ENCODE measurements around the gene CYP27A1. TPM values are rescaled to one million over a fixed set of nuclear protein-coding genes. Genes with fewer than 3 reads are reported as not detected.

The CYP27A1 gene
- total and polyA plus RNA-seq, 4 donors: 19.3 to 50.6 (median 36.1) TPM

DNA sequence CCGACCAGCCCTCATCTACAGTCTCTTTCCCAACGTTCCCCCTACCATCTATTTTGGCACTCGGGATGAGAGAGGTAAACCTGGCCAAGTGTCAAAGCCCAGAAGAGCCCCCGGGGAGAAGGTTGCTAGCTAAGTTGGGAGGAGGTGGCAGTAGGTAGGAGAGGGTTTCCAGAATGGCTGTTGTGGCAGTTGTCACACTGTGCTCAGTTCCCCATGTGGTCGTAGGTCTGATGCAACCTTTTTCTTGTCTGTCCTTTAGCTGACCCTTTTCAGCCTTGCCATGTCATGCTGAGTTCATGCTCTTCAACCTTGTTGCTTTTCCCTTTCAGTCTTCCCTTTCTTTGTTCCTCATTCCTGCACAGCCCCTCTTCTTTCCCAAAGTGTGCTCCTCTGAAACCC is 36.8 kb upstream of the CYP27A1 start:
- Histone ChIP-seq H3K4me1 (ENCODE audit: control insufficient read depth in 1 of 2, insufficient read depth in 2 of 2, low read length in 2 of 2) (no peaks in the 10 kb centered on the region), H3K4me3 (ENCODE audit: low read length in 2 of 2) (no peak overlapping the region), H3K9me3 (ENCODE audit: control insufficient read depth, low read length) (no peaks in the 10 kb centered on the region), H3K27ac (ENCODE audit: low read depth in 1 of 2, low read length in 2 of 2) (no peak overlapping the region), H3K36me3 (ENCODE audit: control insufficient read depth in 1 of 2, insufficient read depth in 2 of 2, low read length in 1 of 2) (peaks cover 3 to 8% of the 10 kb centered on the region in 2 donors), H3K27me3 (ENCODE audit: control insufficient read depth in 1 of 2, insufficient read depth in 2 of 2, low read length in 1 of 2) (no peaks in the 10 kb centered on the region)
- intact Hi-C loops (cut with DNase I): no loop called here
- DNase-seq: peak in 1 of 2 donors; percentile 55
- no peak for ATAC-seq (ENCODE audit: low FRiP score)
- 63 to 71% methylated on average over 5 of the region's 5 CpGs for WGBS, 2 donors

DNA sequence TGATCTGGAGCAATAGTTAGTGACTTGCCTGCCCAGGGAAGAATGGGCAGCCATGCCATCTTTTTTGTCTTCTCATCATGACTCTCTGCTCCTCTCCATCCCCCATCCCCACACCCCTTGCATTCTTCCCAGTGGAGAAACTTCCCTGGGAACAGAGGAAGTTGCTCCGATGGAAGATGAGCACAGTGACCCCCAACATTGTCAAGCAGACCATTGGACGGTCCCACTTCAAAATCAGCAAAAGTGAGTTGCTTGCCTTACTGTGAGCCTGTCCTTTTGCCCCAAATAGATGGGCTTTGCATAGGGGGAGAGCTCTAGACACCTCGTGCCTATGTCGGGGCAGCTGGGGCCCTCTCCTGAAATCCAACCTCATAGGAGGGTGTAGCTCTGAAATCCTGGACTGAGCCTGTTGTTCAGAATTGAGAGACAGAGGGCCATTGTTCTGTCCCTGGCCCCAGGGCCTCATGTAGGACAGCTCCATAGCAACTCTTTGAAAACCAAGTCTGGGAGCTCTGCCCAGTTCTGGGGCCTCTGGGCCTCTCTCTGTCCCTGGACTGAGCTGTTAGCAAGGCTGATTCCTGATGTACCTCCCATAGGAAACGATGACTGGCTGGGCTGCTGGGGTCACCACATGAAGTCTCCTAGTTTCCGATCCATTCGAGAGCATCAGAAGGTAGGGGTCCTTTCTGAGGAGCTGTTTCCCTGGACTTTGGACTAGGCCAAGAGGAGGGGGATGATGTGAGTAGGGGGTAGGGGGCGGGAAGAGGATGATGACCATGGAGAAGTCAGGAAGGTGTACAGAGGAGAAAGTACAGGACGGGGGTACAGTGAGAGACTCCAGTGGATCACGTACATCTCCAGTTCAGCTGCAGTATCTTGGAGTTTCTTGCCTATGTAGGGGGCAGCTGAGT is 36.1 kb upstream of the CYP27A1 start:
- no peaks in the 10 kb centered on the region for H3K9me3 ChIP-seq (ENCODE audit: control insufficient read depth, low read length)
- DNase-seq (no peak), ATAC-seq (ENCODE audit: low FRiP score) (peak; percentile 57)
- H3K27ac ChIP-seq (ENCODE audit: low read depth in 1 of 2, low read length in 2 of 2): no peak overlapping the region
- H3K27me3 ChIP-seq (ENCODE audit: control insufficient read depth in 1 of 2, insufficient read depth in 2 of 2, low read length in 1 of 2): no peaks in the 10 kb centered on the region
- intact Hi-C loops (cut with DNase I): no loop called here
- peaks cover 3 to 11% of the 10 kb centered on the region in 2 donors for H3K36me3 ChIP-seq (ENCODE audit: control insufficient read depth in 1 of 2, insufficient read depth in 2 of 2, low read length in 1 of 2)
- WGBS, 2 donors: 66 to 78% methylated on average over 10 of the region's 10 CpGs
- H3K4me3 ChIP-seq (ENCODE audit: low read length in 2 of 2): no peak overlapping the region
- H3K4me1 ChIP-seq (ENCODE audit: control insufficient read depth in 1 of 2, insufficient read depth in 2 of 2, low read length in 2 of 2): no peaks in the 10 kb centered on the region

DNA sequence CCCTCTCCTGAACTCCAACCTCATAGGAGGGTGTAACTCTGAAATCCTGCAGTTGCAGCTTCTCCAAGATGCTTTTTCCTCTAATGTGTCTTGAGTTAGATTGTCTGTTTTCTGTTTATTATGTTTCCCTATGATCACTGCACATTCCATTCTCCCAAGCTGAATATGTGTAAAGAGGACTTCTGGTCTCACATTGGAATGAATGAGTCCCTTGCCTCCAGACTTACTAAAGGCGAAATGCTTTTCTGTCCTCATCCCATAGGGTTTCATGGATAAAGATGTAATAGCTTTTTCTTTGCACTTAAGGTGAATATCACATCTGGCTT is 35.5 kb upstream of the CYP27A1 start:
- Histone ChIP-seq H3K27me3 (ENCODE audit: control insufficient read depth in 1 of 2, insufficient read depth in 2 of 2, low read length in 1 of 2) (no peaks in the 10 kb centered on the region), H3K9me3 (ENCODE audit: control insufficient read depth, low read length) (no peaks in the 10 kb centered on the region), H3K4me3 (ENCODE audit: low read length in 2 of 2) (no peak overlapping the region), H3K27ac (ENCODE audit: low read depth in 1 of 2, low read length in 2 of 2) (no peak overlapping the region), H3K4me1 (ENCODE audit: control insufficient read depth in 1 of 2, insufficient read depth in 2 of 2, low read length in 2 of 2) (no peaks in the 10 kb centered on the region), H3K36me3 (ENCODE audit: control insufficient read depth in 1 of 2, insufficient read depth in 2 of 2, low read length in 1 of 2) (peaks cover 3 to 11% of the 10 kb centered on the region in 2 donors)
- intact Hi-C loops (cut with DNase I): no loop called here
- DNase-seq (no peak), ATAC-seq (ENCODE audit: low FRiP score) (no peak)
- WGBS, 2 donors: 96 to 100% methylated on average over 1 of the region's 1 CpG

DNA sequence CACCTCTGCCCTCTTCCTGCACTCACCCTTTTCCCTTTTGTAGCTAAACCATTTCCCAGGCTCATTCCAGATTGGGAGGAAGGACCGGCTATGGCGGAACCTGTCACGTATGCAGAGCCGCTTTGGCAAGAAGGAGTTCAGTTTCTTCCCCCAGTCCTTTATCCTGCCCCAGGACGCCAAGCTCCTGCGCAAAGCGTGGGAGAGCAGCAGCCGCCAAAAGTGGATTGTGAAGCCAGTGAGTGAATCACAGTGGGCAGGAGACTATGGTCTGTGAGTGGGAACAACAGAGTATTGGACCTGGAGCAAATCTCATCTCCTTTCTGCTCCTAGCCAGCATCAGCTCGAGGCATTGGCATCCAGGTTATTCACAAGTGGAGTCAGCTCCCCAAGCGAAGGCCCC is 35.0 kb upstream of the CYP27A1 start:
- intact Hi-C loops (cut with DNase I): no loop called here
- no peaks in the 10 kb centered on the region for H3K4me1 ChIP-seq (ENCODE audit: control insufficient read depth in 1 of 2, insufficient read depth in 2 of 2, low read length in 2 of 2)
- ATAC-seq (ENCODE audit: low FRiP score): no peak
- no peak overlapping the region for H3K27ac ChIP-seq (ENCODE audit: low read depth in 1 of 2, low read length in 2 of 2)
- 96% methylated on average over 10 of the region's 10 CpGs for WGBS, 2 donors
- H3K4me3 ChIP-seq (ENCODE audit: low read length in 2 of 2): no peak overlapping the region
- H3K27me3 ChIP-seq (ENCODE audit: control insufficient read depth in 1 of 2, insufficient read depth in 2 of 2, low read length in 1 of 2): no peaks in the 10 kb centered on the region
- no peaks in the 10 kb centered on the region for H3K9me3 ChIP-seq (ENCODE audit: control insufficient read depth, low read length)
- peaks cover 3 to 12% of the 10 kb centered on the region in 2 donors for H3K36me3 ChIP-seq (ENCODE audit: control insufficient read depth in 1 of 2, insufficient read depth in 2 of 2, low read length in 1 of 2)
- no peak for DNase-seq

DNA sequence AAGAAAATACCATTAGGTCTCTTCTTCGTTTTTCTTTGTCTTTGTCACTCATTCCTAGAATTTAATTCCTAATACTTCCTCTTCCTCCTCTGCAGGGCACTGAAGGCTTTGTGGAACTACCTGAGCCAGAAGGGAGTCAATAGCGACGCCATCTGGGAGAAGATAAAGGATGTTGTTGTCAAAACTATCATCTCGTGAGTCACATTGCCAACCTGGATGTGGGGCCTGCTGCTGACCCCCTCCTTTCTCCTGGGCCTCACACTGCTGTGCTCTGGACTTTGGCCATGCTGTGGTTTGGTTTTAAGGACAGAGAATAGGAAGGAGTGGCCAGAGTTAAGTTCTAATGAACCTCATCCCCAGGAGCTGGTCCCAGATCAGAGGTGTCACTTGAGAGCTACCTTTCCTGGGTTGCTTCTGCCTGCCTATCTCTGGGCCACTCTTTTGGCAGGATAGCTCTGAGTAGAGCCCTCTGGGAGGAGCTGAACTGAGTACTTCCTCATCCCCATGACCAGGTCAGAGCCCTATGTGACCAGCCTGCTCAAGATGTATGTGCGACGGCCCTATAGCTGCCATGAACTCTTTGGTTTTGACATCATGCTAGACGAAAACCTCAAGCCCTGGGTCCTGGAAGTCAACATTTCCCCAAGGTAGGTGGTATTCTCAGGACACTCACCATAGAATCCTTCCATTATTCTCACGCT is 33.1 kb upstream of the CYP27A1 start:
- DNase-seq (no peak), ATAC-seq (ENCODE audit: low FRiP score) (no peak)
- Histone ChIP-seq H3K36me3 (ENCODE audit: control insufficient read depth in 1 of 2, insufficient read depth in 2 of 2, low read length in 1 of 2) (peaks cover 3 to 14% of the 10 kb centered on the region in 2 donors), H3K9me3 (ENCODE audit: control insufficient read depth, low read length) (no peaks in the 10 kb centered on the region), H3K27me3 (ENCODE audit: control insufficient read depth in 1 of 2, insufficient read depth in 2 of 2, low read length in 1 of 2) (no peaks in the 10 kb centered on the region), H3K4me1 (ENCODE audit: control insufficient read depth in 1 of 2, insufficient read depth in 2 of 2, low read length in 2 of 2) (no peaks in the 10 kb centered on the region), H3K27ac (ENCODE audit: low read depth in 1 of 2, low read length in 2 of 2) (no peak overlapping the region), H3K4me3 (ENCODE audit: low read length in 2 of 2) (no peak overlapping the region)
- intact Hi-C loops (cut with DNase I): no loop called here
- 93 to 95% methylated on average over 8 of the region's 8 CpGs for whole genome bisulfite sequencing, 2 donors

DNA sequence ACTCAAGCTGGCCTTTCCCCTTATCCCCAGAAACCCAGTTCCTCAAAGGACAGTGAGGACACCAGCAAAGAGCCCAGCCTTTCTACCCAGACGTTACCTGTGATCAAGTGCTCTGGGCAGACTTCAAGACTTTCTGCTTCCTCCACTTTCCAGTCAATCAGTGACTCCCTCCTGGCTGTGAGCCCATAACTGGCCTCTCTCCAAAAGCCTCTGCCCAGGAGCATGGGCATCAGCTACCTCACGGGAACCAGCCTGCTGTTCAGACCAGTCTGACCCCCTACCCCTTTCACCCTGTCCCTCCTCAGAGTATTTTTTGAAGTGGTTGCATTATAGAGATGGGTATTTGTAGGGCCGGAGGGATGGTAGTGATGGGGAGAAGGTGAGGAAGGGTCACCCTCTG is 27.7 kb upstream of the CYP27A1 start:
- intact Hi-C loops (cut with DNase I): no loop called here
- DNase-seq (no peak), ATAC-seq (ENCODE audit: low FRiP score) (no peak)
- no peak overlapping the region for H3K4me3 ChIP-seq (ENCODE audit: low read length in 2 of 2)
- H3K27ac ChIP-seq (ENCODE audit: low read depth in 1 of 2, low read length in 2 of 2): peak overlapping the region in 1 of 2 donors; percentile 45
- H3K36me3 ChIP-seq (ENCODE audit: control insufficient read depth in 1 of 2, insufficient read depth in 2 of 2, low read length in 1 of 2): peaks cover 2 to 15% of the 10 kb centered on the region in 2 donors
- no peaks in the 10 kb centered on the region for H3K9me3 ChIP-seq (ENCODE audit: control insufficient read depth, low read length)
- 44 to 45% methylated on average over 3 of the region's 3 CpGs for WGBS, 2 donors
- H3K27me3 ChIP-seq (ENCODE audit: control insufficient read depth in 1 of 2, insufficient read depth in 2 of 2, low read length in 1 of 2): no peaks in the 10 kb centered on the region
- peaks cover 0 to 3% of the 10 kb centered on the region in 2 donors for H3K4me1 ChIP-seq (ENCODE audit: control insufficient read depth in 1 of 2, insufficient read depth in 2 of 2, low read length in 2 of 2)

DNA sequence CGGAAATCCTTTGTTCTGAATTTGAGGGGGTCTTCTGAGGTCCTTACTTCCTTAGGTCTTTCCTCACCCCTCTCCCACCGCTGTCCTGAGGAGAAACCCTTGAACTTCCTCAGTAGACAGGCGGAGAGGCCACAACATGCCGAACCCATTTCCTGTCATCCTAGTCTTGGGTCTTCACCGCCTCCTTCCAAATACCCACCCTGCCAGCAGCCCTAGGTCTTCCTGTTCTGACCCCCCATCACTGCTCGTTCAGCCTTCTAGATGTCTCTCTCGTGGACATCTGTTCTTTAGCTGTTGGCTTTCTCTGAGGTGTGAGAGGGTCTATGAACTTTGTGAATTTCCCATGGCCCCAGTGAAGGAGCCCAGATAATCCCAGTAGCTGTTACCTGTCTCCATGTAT is 27.2 kb upstream of the CYP27A1 start:
- DNase-seq: no peak
- Histone ChIP-seq H3K27ac (ENCODE audit: low read depth in 1 of 2, low read length in 2 of 2) (no peak overlapping the region), H3K9me3 (ENCODE audit: control insufficient read depth, low read length) (no peaks in the 10 kb centered on the region), H3K4me3 (ENCODE audit: low read length in 2 of 2) (no peak overlapping the region), H3K4me1 (ENCODE audit: control insufficient read depth in 1 of 2, insufficient read depth in 2 of 2, low read length in 2 of 2) (peaks cover 0 to 3% of the 10 kb centered on the region in 2 donors), H3K27me3 (ENCODE audit: control insufficient read depth in 1 of 2, insufficient read depth in 2 of 2, low read length in 1 of 2) (no peaks in the 10 kb centered on the region), H3K36me3 (ENCODE audit: control insufficient read depth in 1 of 2, insufficient read depth in 2 of 2, low read length in 1 of 2) (peaks cover 2 to 15% of the 10 kb centered on the region in 2 donors)
- no peak for ATAC-seq (ENCODE audit: low FRiP score)
- 95% methylated on average over 7 of the region's 7 CpGs for WGBS, 2 donors
- intact Hi-C loops (cut with DNase I): no loop called here

DNA sequence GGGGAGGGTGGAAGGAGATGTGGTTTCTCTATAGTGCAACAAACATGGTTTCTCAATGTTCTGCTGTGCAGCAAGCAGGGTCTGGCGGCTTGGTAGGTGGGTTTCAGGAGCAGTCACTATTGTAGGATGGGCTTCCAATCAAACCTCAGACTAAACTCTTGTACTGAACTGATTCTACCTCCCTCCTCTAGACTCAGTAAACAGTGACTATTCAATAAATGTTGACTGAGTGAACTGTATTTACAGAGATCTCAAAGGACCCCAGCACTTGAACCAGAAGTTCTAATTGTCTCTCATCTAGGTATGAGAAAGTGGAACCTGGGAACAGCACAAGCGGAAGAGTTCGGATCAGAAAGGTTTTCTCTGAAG is 26.8 kb upstream of the CYP27A1 start:
- no peak for DNase-seq
- 97 to 99% methylated on average over 3 of the region's 3 CpGs for WGBS, 2 donors
- Histone ChIP-seq H3K4me1 (ENCODE audit: control insufficient read depth in 1 of 2, insufficient read depth in 2 of 2, low read length in 2 of 2) (peaks cover 0 to 3% of the 10 kb centered on the region in 2 donors), H3K36me3 (ENCODE audit: control insufficient read depth in 1 of 2, insufficient read depth in 2 of 2, low read length in 1 of 2) (peaks cover 2 to 11% of the 10 kb centered on the region in 2 donors), H3K27ac (ENCODE audit: low read depth in 1 of 2, low read length in 2 of 2) (peak overlapping the region; percentile 41 to 73), H3K9me3 (ENCODE audit: control insufficient read depth, low read length) (no peaks in the 10 kb centered on the region), H3K27me3 (ENCODE audit: control insufficient read depth in 1 of 2, insufficient read depth in 2 of 2, low read length in 1 of 2) (no peaks in the 10 kb centered on the region), H3K4me3 (ENCODE audit: low read length in 2 of 2) (no peak overlapping the region)
- intact Hi-C loops (cut with DNase I): no loop called here
- ATAC-seq (ENCODE audit: low FRiP score): no peak
